CD4-positive, alpha-beta T cell treated with Interleukin-10 for 1 hour (primary cell): ENCODE results near the gene PRDM7.

Experiments
- DNase-seq: peaks from one replicate; pipeline ENCODE4 v3.0.0-alpha.2; 2020

Gene PRDM7

DNA sequence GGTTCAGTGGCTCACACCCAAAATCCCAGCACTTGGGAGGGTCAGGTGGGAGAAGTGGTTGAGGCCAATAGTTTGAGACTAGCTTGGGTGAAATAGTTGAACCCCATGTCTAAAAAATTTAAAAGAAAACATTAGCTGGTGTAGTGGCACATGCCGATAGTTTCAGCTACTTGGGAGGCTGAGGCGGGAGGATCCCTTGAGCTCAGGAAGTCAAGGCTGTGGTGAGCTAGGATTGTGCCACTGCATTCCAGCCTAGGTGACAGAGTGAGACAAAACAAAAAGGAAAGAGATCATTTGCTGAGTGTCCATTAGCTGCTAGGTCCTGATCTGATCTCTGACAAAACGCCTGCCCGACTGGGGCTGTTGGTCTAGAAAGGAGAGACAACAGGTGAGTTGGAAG, 43.7 kb downstream of the PRDM7 start:
- DNase-seq = no peak

DNA sequence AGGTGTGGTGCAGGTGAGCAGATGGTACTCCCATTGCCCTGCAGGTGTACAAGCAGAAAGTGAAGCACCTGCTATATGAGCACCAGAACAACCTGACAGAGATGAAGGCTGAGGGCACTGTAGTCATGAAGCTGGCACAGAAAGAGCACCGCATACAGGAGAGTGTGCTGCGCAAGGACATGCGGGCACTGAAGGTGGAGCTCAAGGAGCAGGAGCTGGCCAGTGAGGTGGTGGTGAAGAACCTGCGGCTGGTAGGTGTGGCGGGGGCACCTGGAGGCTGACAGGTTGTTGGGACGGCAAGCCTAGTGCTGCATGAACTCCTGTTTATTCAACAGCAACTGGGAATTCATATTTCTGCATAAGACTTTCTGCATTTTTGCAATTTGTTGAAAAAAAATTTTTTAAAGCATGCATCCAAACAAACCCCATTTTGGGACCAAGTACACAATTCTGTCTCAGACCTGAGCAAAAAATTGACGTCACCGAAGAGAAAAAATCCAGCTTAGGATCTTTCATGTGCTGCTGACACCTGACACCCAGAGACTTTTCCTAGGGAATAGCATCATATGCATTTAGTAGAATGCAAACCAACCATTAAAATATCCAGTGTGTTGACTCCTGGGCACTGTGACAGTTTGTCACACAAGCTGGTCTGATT, 44.3 kb downstream of the PRDM7 start:
- DNase-seq = no peak

DNA sequence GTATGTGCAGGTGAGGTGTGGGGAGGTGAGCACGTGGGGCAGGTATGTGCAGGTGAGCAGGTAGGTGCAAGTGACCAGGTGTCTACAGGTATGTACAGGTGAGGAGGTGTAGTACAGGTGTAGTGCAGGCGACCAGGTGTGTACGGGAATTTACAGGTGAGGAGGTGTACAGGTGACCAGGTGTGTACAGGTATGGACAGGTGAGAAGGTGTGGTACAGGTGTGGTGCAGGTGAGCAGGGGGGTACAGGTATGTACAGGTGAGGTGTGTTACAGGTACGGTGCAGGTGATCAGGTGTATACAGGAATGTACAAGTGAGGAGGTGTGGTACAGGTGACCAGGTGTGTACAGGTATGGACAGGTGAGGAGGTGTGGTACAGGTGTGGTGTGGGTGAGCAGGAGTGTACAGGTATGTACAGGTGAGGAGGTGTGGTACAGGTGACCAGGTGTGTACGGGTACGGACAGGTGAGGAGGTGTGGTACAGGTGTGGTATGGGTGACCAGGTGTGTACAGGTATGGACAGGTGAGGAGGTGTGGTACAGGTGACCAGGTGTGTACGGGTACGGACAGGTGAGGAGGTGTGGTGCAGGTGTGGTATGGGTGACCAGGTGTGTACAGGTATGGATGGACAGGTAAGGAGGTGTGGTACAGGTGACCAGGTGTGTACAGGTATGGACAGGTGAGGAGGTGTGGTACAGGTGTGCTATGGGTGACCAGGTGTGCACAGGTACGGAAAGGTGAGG, 45.0 kb downstream of the PRDM7 start:
- no peak for DNase-seq

DNA sequence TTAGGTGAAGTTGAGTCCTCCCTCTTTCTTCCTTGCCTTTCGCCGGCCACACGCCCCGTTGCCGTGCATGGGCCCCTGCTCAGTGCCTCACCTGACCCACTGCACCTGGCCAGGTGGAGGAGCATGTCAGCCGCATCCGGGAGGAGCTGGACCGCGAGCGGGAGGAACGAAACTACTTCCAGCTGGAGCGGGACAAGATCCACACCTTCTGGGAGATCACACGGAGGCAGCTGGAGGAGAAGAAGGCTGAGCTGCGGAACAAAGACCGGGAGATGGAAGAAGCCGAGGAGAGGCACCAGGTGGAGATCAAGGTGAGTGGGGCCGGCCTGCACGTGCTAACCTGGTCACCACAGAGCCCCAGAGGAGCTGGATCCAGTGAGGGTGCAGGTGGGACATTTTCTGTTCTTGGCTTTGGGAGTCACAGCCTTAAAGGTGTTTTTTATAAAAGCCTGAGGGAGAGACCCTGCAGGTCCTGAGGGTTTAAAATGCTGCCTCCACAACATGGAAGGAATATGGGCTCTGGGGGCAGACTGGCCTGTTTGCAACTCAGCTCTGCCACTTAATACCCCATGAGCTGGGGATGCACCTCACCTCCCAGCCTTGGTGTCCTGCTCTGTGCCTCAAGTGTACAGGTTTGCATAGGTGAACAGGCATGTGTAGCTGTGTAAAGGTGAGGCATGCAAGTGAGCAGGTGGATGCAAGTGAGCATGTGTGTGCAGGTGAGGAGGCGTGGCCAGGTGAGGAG, 45.8 kb downstream of the PRDM7 start:
- no peak for DNase-seq

DNA sequence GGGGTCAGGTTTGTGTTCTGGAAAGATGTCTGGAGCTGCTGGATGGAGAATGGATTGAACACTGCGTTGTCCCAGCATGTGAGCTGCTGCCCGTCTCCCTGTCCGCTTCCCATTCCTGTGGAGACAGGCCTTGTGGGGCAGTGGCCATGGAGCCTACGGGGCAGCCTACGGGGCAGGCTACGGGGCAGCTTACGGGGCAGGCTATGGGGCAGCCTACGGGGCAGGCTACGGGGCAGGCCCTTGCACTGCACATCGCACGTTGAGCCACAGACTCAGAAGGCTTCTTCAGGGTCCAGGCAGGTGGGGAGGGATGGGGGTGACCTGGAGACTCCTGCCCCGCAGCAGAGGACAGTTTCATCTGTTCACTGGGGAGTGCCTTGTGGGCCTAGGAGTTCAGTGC, 48.1 kb downstream of the PRDM7 start:
- DNase-seq = no peak

DNA sequence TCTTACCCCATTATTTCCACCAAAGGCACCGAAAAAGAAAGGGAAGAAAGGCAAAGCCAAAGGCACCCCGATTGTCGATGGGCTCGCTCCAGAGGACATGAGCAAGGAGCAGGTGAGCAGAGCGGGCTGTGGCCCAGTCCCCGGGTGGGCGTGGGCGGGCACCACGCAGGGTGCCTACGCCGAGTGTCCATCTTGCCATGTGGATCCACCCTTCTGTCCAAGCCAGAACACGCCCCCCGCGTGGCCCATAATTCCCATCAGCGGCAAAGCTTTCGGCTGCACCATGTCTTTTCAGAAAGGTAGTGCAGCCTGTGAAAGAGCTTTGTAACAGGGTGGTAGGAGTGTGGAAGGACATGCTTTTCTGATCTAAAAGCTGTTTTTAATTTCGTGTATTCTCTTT, 49.5 kb downstream of the PRDM7 start:
- no peak for DNase-seq

DNA sequence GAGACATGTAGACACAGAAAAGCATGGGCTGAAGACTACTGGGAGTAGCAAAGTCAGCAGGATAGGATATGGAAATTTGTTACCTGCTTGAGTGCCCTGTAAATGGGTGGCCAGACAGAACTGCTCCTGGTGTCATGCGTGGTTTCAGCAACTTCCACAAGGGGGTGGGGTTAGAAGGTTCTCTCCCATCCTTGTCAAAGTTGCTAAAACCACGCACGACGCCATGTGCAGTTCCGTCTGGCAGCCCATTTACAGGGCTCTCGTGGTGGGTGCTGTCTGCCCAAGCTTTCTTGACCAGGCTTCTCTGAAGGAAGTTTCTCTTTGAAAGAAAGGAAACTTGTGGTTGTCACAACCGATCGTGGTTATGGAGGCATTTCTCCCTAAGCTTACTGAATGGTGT, 51.0 kb downstream of the PRDM7 start:
- DNase-seq = peak; percentile 20

DNA sequence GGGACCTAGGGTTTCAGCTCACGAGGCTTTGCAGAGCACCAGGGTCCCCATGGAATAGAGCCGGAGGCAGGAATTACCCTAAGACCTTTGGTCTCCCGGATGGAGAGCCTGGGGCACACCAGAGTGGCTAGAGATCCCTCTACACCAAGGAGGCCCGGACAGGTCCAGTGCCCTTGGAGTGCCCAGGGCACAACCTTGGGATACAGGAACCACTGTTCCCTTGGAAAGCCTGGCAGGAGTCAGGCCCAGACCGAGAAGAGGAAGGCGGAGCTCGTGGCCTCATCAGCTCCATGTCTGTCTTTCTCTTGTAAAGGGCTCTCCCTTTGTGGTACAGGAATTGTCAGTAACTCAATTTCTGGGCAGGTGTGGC, 54.1 kb downstream of the PRDM7 start:
- DNase-seq = no peak

DNA sequence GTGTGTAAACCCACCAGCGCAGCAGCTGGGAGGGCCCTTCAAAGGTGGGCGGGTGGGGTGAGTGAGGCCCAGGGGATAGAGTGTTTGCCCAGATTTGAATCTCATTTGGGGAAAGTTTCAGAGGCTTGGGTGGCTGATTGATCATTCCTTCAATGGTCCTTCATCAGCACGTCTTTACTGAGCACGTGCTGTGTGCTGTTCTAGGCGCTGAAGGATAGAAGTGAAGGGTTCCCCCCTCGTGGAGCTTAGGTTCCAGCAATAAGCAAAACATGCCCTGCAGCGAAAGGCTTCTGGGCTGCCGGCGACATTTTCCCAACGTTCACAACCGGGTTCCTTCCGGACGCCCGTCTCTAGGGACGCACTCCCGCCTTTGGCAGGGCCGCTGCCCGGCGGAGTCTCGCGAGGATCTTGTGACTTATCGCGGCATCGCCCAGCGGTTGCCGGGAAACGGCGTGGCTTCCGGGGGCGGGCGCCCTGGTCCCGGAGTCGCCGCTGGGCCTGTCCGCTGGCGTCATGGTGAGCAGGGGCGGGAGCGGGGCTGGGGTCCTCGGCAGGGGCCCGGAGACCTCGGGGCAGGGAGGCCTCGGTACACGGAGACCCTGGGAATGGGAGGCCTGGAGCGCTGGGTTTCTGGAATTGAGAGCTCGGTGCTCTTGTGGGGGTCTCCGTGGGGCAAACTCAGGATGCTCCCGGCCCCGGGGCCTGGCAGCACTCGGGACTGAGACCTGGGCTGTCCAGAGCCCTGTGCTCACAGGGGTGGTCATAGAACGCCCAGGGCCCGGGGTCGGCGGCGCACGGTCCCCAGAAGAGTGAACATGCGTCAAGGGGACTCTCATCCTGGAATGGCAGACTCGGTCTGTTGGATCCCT, 54.7 kb downstream of the PRDM7 start:
- peak; percentile 85 for DNase-seq

DNA sequence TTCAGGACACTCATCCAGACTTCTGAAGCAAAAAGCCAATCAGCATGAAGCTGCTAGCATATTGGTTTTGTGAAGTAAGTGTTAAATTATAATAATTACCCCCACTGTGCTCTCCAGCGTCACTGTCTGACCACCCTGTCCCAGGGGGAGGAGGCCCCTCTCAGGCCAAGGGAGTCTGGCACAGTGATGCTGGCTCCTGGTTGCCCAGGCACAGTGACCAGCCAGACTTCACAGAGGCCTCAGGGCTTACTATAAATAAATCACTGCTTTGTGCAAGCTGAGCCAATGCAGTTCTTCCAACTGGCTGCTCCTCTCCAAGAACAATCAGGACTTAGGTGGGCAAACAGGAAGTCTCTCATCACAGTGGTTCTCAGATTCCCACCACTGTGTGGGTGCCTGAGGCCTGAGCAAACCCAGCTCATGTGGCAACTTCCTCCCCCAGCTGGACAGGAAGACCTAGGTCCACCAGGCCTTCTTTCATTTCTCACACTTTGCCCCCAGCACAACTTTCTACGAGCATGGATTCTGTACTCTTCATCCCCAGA, 56.2 kb downstream of the PRDM7 start:
- DNase-seq = no peak

DNA sequence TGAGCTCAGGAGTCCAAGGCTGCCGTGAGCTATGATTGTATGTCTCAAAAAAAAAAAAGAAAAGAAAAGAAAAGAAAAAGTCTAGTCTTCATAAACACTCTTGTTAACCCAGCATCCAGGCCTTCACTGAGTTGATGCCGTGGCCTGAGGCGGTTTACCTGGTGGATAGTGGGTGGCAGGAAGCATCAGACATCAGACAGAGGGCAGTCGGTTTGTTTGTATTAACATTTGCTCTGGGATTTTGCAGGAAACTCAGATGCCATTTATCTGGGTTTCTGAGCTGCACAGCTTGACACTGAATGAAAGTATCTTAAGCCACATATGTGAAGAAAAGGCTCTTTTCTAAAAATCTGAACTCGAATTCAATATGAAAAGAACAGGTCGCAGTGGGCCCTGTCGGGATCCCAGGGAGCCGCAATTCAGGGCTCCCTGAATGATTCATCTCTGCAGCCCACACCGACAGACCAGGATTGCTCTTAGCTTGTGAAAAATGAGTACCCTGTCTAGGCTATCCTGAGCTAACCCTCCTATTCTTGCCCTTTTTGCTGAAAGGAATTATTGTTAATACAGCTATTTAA, 56.8 kb downstream of the PRDM7 start:
- no peak for DNase-seq

DNA sequence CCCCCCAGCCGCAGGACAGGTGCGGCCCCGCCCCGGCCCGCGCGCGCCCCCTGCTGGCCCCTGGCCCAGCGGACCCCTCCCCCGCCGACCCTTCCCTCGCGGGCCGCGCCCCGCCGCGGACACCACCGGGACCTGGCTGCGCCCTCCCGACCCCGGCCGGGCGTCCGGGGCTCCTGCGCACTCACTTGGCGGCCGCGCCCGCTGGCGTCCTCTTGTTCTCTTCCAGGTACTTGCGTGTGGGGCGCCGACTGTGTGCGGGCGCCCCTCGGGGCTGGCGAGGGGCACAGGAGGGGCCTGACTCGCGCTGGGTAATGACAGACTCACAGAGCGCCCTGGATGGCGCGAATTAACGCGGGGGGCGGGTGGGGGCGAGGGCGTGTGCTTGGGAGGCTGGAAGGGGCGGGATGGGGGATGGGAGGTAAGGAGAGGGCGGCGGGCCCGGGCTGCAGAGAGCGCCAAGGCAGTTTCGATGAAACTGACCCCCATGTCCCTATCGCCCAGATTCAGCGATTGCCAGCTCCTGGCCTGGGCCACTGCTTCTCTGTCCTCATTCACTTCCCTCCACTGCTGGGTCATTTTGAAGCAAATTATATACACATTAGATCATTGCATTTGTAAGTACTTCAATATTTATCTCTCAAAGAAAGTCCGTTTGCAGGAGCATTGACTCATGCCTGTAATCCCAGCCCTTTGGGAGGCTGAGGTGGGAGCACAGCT, 57.4 kb downstream of the PRDM7 start:
- peak; percentile 56 for DNase-seq

DNA sequence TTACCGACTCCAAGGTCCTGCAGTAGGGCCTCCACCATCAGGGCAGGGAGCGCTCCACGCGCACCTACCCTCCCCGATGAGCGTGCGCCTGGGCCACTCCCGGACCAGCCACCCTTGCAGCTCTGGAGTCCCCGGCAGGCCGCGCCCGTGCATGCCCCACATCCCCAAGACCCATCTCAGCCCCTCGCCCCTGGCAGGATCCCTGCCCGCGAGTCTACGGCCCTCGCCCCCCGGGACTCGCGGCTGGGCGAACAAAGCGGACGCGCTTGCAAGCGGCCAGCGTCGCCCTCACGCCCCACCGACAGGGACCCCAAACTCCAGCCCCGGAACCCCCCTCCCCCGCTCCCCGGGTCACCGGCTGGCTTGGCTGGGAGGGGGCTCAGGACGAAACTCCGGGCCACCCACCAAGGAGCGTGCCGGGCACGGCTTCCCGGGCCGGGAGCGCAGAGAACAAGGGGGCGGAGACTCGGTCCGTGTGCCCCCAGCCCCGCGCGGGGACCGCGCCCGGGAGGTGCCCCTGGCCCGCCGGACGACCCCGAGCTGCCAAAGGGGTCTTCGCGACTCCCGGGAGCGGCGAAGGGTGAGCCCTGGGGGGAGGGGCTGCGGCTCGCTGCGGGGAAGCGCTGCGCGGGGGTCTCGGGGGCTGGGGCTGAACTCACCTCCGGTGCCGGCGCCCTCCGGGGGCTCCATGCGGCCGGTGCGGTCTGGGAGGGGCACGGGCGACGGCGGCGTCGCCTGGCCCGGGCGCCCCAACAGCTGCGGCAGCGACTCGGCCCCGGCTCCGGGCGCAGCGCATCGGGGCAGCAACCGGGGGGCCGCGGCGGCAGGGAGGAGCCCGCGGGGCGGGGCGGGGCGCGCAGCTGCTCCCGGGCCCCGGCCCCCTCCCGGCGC, 58.2 kb downstream of the PRDM7 start, which contains the start of gene DBNDD1:
TSS of gene DBNDD1 (minus strand) at position 805 of the 891 bp plus-strand sequence. CDS start at position 690, 115 bp downstream.
- DNase-seq = no peak

DNA sequence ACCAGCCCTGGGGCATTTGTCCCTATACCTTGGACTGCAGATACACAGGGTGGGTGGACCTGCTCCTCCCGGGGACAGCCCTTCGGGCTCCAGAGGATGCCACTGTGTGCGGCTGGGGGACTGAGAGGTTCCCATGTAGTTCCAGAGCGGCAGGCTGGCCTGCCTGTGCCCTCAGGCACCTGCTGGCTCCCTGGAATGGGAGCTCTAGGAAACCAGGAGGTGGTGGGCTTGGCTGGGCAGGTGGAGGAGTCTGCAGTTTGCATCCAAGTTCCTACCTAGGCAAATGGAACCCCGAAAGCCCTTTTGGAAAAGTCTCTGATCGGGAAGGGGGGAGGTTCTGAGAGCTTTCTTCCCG, 58.9 kb downstream of the PRDM7 start:
- DNase-seq = no peak

DNA sequence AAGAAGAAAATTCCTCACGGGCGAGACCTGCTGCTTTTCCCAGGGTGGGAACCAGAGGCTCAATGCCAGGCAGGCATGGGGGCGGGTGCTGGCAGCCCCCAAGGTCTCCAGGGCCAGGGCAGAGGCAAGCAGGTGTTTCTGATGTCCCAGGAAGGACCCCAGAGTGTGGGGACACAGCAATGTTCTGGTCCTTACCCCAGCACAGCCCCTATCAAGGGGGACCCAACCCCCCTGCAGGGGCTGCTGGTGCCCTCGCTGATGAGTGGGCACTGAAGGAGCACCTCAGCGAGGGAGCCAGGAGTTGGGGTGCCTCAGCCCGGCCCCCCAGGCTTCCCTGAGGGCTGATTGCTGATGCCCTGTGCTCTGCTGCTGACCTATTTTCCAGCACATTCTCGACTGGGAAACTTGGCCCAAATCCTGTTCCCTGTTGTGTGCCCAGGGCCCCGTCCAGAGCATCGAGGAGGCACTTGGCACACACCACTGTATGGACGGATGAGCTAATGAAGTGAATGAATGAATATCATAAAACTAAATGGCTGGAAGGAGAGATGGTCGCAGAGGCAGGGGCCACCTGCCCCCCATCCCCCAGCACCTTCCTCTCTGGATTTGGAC, 60.7 kb downstream of the PRDM7 start:
- no peak for DNase-seq

DNA sequence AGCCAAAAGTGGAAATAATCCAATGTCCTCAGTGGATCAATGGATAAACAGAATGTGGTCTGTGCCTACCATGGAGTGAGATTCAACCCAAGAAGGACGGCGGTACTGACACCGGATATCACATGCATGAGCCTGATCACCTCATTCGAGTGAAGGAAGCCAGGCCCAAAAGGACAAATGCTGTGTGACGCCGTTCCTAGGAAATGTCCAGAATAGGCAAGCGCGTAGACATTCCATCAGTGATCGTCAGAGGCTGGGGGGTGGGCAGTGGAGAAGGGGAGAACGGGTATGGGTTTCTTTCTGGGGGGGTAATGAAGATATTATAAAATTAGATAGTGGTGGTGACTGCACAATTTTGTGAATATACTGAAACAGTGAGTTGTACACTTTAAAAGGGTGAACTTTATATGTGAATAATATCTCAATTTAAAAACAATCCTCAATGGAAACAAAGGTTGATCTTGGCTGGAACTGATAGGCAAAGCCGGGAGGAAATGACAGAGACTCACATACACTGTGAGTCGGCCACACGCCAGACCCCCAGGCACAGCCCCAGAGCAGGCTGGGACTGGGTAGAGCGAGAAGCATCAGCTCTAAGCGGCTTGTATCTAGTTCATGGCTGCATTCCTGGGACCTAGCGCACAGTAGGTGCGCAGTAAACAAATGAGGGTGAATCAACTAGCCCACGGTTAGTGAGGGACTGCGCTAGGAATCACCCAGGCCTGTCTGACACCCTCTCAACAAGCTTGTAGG, 61.4 kb downstream of the PRDM7 start:
- DNase-seq = no peak

DNA sequence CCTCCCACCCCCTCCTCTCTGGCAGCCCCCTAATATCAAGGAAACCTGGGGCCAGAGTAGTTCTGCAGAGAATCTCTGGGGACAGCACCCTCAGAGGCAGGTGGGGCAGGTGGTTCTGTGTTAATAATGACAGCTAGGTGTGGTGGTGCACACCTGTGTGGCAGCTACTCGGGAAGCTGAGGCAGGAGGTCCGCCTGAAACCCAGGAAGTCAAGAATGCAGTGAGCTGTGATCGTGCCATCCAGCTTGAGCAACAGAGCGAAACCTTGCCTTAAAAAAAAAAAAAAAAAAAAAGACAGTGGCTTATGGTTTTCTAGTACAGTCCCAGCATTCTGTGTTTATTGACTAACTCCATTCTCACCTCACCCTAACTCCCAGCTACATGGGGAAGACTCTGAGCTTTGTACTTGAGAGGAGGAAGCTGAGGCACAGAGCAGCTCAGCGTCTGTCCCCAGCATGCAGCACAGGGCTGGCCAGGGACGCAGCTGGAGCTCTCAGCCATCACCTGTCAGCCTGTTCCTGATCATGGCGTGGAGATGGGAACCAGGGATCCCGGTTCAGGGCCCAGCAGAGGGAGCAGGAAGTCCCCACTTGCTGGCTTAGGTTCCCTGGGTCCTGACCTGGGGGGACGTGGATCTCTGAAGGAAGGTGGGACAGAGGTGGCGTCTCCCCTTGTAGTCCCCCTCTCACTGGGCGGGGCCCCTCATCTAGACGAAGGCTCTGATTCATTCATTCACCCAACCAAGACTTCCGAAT, 64.0 kb downstream of the PRDM7 start:
- DNase-seq = no peak

DNA sequence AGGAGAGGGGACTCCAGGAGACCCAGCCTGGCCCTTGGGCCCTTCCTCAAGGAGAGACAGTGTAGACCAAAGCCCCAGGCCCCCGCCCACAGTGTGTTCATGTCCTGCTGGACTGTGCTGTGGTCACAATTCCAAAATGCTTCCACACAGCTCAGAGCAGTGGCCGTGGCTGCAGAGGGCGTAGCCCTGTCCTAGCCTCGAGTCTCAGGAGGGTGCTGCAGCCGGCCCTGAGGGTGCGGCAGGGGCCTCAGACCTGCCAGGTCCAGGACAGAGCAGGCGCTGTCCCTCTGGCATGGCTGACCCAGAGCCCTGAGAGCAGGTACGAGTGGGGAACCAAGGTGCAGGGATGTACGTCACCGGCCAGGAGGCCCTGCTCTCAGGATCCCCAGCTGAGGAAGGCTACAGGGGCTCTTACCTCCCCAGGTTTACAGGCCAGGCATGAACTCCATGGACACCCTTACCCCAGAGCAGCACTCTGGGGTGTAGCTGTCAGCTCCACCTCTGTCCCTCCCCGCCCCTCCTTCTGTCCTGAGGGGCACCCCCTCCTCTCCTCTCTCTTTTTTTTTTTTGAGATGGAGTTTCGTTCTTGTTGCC, 65.1 kb downstream of the PRDM7 start:
- DNase-seq = no peak
